Measurements from ENCODE around the gene PGLYRP4.

- no peak for TF ChIP-seq CTCF (conservative IDR thresholded peaks at IDR 0.05; ENCODE audit: low read length)
- no peak for TF ChIP-seq EZH2phosphoT487 (IDR thresholded peaks at IDR 0.05; ENCODE audit: borderline replicate concordance, low read depth, low read length)
These were observed 4.0 kb downstream of the PGLYRP4 start for GRCh38 chr1:153344718-153345025.
